ENCODE measurements around the gene COPZ2.

Gene COPZ2

DNA sequence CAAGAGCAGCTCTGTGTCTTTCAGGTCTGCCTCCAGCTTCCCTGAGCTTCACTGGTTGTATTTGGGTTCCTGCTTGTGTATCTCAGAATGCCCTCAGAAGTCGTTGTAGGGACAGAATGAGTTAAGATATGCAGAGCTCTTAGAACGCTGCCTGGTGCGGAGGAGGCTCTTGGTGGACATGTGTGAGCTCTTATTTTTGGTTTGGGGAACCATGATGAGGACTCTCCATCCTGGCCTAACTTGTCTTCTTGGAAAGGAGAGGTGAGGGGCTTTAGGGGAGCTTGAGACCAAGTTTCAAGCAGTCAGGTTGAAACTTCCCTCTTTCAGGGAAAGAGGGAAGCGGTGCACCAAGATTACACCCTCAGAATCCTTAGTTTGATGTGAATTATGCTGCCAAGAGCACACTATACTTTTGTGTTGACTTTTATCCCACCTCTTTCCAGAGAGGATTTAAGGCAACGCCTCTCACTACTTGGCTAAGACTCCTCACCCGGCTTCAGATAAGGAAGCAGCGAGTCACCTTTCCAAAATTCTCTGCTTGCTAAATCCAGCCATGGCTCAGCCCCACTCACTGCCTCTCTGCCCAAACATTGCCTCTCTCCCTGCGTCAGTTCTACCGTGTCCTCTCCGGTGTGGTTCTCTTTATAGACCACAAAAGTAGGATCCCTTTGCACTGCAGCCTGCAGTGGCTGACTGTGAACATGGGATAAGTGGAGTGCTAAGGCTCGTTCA lies 53.9 kb downstream of the COPZ2 start:
- no peak for DNase-seq (ENCODE audit: low spot score)

DNA sequence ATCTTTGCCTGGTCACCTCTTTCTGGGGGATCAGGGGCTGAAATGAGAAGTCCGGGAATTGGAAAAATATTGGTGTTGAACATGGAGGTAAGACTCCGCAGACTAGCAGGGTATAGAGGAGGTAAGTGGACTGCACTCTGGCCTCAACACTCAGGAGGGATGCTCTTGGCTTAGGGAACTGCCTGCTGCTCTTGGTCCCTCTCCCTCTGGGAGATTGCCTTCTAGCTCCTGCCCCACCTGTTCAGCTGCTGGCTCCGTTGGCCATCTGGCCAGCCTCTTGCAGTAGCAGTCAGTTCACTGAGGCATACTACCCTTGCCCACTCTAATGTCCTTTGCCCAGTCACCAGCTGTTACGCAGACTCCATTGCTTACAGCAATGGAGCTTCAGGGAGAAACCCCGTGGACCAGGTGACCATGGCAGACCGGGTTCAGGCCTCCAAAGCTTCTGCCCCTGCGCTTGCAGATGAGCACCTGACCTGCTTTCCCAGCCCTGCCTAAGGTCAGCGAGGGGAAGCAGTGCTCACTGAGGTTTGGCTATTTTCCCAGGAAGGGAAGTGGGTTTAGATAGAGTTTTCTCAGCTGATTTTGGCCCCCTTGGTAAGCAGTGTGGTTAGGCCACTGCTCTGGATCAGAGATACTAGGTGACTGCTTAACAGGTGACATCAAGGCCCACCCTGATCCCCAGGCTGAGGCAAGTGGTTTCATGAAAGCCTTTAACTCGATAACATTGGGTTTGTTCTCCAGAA lies 54.8 kb downstream of the COPZ2 start:
- DNase-seq (ENCODE audit: low spot score), result no peak

DNA sequence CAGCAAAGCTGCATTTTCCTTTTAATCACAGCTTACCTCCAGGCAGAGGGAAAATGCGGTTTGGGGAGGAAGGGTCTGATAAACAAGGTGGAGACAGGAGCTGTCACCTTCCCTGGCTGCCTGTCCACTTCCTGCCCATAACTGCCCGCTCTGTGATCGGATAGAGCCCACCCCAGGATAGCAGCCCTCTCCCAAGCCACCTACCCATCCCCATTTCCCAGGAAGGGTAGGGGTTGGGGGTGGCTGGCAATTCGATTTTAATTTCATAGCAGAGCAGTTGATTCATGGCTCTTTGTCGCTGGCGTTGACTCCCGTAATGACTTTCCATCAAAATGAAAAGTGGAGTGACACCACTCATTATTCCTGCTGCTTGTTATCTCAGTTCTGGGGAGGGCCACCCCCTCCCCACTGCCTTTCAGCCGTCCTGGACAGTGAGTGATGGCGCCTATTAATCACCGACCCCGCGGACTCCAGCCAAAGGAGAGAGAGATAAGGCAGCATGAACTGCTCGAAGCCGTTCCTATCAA lies 55.4 kb downstream of the COPZ2 start:
- DNase-seq (ENCODE audit: low spot score), result no peak

- no peak for DNase-seq (ENCODE audit: low spot score)
These were observed 56.1 kb downstream of the COPZ2 start for GRCh38 chr17:47981462-47981861.

DNA sequence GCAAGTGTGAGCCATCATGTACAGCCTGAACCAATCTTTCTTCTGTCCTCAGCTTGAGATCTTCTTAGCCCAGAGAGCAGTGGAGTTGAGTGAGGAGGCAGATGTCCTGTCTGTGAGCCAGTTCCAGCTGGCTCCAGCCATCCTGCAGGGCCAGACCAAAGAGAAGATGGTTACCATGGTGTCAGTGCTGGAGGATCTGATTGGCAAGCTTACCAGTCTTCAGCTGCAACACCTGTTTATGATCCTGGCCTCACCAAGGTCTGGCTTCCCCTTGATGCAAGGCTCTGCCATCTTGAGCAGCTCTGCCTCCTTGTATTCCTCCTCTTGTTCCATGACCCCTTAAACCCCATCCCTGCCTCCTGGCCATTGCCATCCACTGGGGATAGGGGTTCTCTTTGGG lies 57.1 kb downstream of the COPZ2 start:
- no peak for DNase-seq (ENCODE audit: low spot score)

GRCh38 chr17:47978324-47978723 lies 59.3 kb downstream of the COPZ2 start:
- no peak for DNase-seq (ENCODE audit: low spot score)
